Measurements from ENCODE around the gene LDLRAD4.

The LDLRAD4 gene

GRCh38 chr18:13405305-13406038, 186.9 kb downstream of the LDLRAD4 start:
- no peak for DNase-seq (ENCODE audit: low read depth in 2 of 2)

GRCh38 chr18:13406049-13406615, 187.6 kb downstream of the LDLRAD4 start:
- DNase-seq (ENCODE audit: low read depth in 2 of 2), result no peak

- no peak for DNase-seq (ENCODE audit: low read depth in 2 of 2)
Measured at GRCh38 chr18:13406736-13407135, 188.2 kb downstream of the LDLRAD4 start.

GRCh38 chr18:13407484-13407883, 188.9 kb downstream of the LDLRAD4 start:
- DNase-seq (ENCODE audit: low read depth in 2 of 2), result no peak

GRCh38 chr18:13409026-13409425, 190.5 kb downstream of the LDLRAD4 start:
- no peak for DNase-seq (ENCODE audit: low read depth in 2 of 2)

GRCh38 chr18:13409997-13410396, 191.4 kb downstream of the LDLRAD4 start:
- DNase-seq (ENCODE audit: low read depth in 2 of 2), result no peak

GRCh38 chr18:13410471-13410870, 191.9 kb downstream of the LDLRAD4 start:
- DNase-seq (ENCODE audit: low read depth in 2 of 2), result no peak

GRCh38 chr18:13412017-13412416, 193.5 kb downstream of the LDLRAD4 start:
- DNase-seq (ENCODE audit: low read depth in 2 of 2), result no peak

- DNase-seq (ENCODE audit: low read depth in 2 of 2), result no peak
Measured at GRCh38 chr18:13412901-13413300, 194.3 kb downstream of the LDLRAD4 start.

- DNase-seq (ENCODE audit: low read depth in 2 of 2), result no peak
Measured at GRCh38 chr18:13414102-13414501, 195.5 kb downstream of the LDLRAD4 start.

GRCh38 chr18:13414521-13414920, 196.0 kb downstream of the LDLRAD4 start:
- DNase-seq (ENCODE audit: low read depth in 2 of 2), result no peak

GRCh38 chr18:13415736-13416135, 197.2 kb downstream of the LDLRAD4 start:
- no peak for DNase-seq (ENCODE audit: low read depth in 2 of 2)

- no peak for DNase-seq (ENCODE audit: low read depth in 2 of 2)
Measured at GRCh38 chr18:13416208-13416607, 197.6 kb downstream of the LDLRAD4 start.

GRCh38 chr18:13416848-13417247, 198.3 kb downstream of the LDLRAD4 start:
- DNase-seq (ENCODE audit: low read depth in 2 of 2), result no peak

GRCh38 chr18:13418013-13418710, 199.6 kb downstream of the LDLRAD4 start:
- DNase-seq (ENCODE audit: low read depth in 2 of 2), result no peak

GRCh38 chr18:13420969-13421686, 202.6 kb downstream of the LDLRAD4 start:
- no peak for DNase-seq (ENCODE audit: low read depth in 2 of 2)

- no peak for DNase-seq (ENCODE audit: low read depth in 2 of 2)
Measured at GRCh38 chr18:13422541-13423147, 204.1 kb downstream of the LDLRAD4 start.

GRCh38 chr18:13423352-13423751, 204.8 kb downstream of the LDLRAD4 start:
- no peak for DNase-seq (ENCODE audit: low read depth in 2 of 2)

- DNase-seq (ENCODE audit: low read depth in 2 of 2), result no peak
Measured at GRCh38 chr18:13424363-13424762, 205.8 kb downstream of the LDLRAD4 start.

- DNase-seq (ENCODE audit: low read depth in 2 of 2), result peak in 1 of 2 experiments; percentile 17
Measured at GRCh38 chr18:13425357-13426091, 207.0 kb downstream of the LDLRAD4 start.

- no peak for DNase-seq (ENCODE audit: low read depth in 2 of 2)
Measured at GRCh38 chr18:13427354-13427753, 208.8 kb downstream of the LDLRAD4 start.

Data from stimulated activated CD4-positive, alpha-beta T cell treated with anti-CD3 and anti-CD28 coated beads, Interleukin-12 subunit alpha, Interleukin-12 subunit beta, amount 100 ng/mL, for 24 hours (primary cell).